Activated naive CD4-positive, alpha-beta T cell treated with anti-CD3 and anti-CD28 coated beads, Interleukin-2, amount 50 U/mL, for 24 hours (primary cell): Measurements from ENCODE around the gene OR9Q1.
"Not testable (repeated sequence)": the region's sequence is repeated elsewhere in the genome, so short reads cannot be mapped to it uniquely, and the experiment has no call there.

Source experiments
- H3K27ac Mint-ChIP-seq: one replicate; pipeline ENCODE4 v1.8.0; 2021; ENCODE audit warnings: mild to moderate bottlenecking, mixed read lengths
- H3K27me3 Mint-ChIP-seq: one replicate; pipeline ENCODE4 v1.8.0; 2021; ENCODE audit warnings: mixed read lengths
- H3K36me3 Mint-ChIP-seq: one replicate; pipeline ENCODE4 v1.8.0; 2021; ENCODE audit warnings: mixed read lengths
- H3K4me1 Mint-ChIP-seq: one replicate; pipeline ENCODE4 v1.8.0; 2021; ENCODE audit warnings: mixed read lengths
- H3K4me3 Mint-ChIP-seq: one replicate; pipeline ENCODE4 v1.8.0; 2021; ENCODE audit warnings: mild to moderate bottlenecking, mixed read lengths
- H3K9me3 Mint-ChIP-seq: one replicate; pipeline ENCODE4 v1.8.0; 2021; ENCODE audit warnings: mixed read lengths

The OR9Q1 gene

DNA sequence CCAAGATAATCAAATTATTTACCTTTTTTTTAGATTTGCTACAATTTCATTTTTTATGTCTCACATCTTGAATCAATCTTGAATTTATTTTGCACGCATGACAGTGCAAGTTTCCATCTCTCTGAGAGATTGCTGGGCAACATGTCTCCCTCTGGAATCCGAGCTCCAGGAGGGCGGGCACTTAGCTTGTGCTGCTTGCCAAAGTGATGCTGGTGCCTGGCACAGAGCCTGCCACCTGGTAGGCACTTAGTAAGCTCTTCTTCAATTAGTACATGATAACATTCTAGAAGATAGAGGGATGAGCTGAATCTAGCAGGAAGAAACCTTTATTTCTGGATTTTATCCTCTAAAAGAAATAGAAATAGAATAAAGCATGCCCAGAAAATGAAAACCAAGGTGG lies 129.1 kb downstream of the OR9Q1 start:
- Mint-ChIP-seq H3K4me3 (no peak overlapping the region), H3K36me3 (no peaks in the 10 kb centered on the region), H3K9me3 (no peaks in the 10 kb centered on the region), H3K27ac (no peak overlapping the region), H3K27me3 (peaks cover 14% of the 10 kb centered on the region), H3K4me1 (no peaks in the 10 kb centered on the region)

DNA sequence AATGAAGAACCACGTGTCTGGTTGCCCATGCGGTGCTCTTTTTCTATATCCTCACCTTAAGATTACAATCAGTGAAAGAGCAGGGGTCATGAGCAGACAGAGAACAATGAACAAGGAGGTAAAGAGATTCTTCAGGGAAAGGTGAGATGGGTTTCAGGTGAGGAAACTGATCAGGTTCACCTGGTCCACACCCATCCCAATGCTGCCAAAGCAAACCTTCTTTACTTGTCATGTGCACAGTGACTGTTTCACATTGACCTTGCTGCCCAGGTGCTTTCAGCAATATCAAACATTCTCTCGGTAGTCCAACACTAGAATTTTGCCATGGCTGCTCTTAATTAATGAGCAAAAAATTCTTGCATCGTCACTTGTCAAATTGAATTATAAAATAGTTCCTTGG lies 140.7 kb downstream of the OR9Q1 start:
- peaks cover 3% of the 10 kb centered on the region for H3K9me3 Mint-ChIP-seq
- peaks cover 5% of the 10 kb centered on the region for H3K27me3 Mint-ChIP-seq
- no peaks in the 10 kb centered on the region for H3K36me3 Mint-ChIP-seq
- H3K4me1 Mint-ChIP-seq = no peaks in the 10 kb centered on the region
- no peak overlapping the region for H3K27ac Mint-ChIP-seq
- H3K4me3 Mint-ChIP-seq = no peak overlapping the region

DNA sequence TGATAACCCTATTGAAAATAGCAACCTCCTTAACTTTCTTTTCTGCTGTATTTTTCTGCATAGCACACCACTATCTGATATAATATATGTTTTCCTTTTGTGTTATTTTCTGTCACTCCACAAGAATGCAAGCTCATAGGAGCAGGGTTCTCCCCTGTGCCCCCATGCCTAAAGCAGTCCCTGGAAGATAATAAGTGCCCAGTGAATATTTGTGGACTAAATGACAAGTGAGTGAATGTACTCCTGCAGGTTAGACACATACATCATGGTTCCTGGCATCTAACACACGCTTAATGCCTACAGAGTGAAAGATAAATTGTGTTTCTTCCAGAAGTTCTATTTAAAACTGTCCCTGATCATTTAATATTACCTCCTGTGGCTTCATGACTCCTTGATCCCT lies 141.3 kb downstream of the OR9Q1 start:
- Mint-ChIP-seq H3K27me3 (peaks cover 7% of the 10 kb centered on the region), H3K4me3 (no peak overlapping the region), H3K9me3 (no peaks in the 10 kb centered on the region), H3K36me3 (no peaks in the 10 kb centered on the region), H3K4me1 (no peaks in the 10 kb centered on the region), H3K27ac (no peak overlapping the region)

DNA sequence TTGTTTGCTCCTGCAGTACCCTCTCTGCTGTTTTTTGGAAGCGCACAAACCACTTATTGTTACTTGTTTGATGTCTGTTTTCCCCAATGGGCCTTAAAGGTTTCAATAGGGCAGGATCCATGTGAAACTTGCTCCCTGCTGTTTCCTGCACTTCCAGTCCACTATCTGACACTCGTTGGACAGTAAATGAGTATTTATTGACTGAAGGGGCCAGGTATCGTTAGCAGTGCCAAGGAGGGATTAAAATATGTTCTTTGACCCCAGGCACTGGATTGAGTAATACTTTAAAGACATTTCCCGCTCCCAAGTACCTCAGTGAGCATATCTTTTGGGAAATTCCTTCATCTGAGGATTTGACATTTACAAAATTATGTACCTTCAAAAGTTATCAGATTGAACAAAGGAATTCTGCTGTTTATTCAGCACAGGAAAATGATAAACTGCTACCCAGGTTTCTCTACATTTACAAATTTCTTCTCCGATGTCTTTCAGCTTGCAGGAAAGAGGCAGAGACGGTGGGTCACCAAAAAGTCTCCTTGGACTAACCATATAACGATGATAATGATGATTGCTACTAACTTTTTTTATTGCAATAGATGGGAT lies 141.9 kb downstream of the OR9Q1 start:
- Mint-ChIP-seq H3K27me3 (peaks cover 3% of the 10 kb centered on the region), H3K4me1 (no peaks in the 10 kb centered on the region), H3K4me3 (no peak overlapping the region), H3K9me3 (peaks cover 6% of the 10 kb centered on the region), H3K27ac (no peak overlapping the region), H3K36me3 (no peaks in the 10 kb centered on the region)

DNA sequence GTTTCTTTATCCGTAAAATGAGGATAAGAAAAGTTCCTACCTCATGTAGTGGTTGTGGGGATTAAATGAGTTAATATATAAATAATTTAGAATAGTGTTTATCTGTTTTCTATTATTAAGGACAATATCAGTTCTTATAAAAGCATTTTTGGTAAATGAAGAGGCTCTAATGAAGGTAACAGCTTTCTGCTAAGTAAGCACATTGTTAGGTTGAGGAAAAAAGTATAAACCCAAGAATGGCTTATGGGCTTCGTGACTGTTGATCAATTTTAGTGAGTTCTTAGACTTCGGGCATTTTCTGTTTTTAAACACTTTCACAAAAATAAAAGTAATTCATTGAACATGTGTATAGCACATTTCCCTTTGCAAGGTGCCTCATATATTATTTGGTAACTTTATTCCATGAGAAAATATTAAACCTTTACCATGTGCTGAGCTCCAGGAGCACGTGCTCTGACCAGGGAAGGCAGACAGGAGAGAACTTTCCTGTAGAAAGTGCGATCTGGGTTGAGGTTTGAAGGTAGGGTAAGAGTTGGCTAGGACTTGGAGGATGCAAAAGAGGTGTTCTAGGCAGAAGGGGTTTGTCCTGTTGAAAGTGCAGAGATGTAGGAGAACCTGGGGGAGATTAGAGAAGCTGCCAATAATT lies 153.9 kb downstream of the OR9Q1 start:
- Mint-ChIP-seq H3K4me3 (no peak overlapping the region), H3K27ac (no peak overlapping the region), H3K4me1 (no peaks in the 10 kb centered on the region), H3K27me3 (peaks cover 13% of the 10 kb centered on the region), H3K9me3 (no peaks in the 10 kb centered on the region), H3K36me3 (no peaks in the 10 kb centered on the region)

DNA sequence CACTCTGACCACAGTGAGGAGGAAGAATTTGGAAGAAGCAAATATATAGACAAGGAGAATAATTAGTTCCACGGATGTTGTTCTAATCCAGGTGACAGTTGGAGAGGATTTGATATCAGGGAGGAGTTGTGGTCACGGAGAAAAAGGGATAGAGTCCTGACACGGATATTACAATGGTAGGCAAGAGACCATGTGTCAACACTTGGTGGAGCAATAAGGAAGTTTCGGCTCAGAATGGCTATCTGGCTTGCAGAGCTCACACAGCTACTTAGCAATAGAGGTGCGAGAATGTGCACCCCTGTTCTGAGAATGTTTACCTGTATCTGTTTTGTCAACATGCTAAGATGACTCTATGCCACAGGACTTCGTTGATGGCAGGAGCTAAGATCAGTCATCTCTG lies 154.8 kb downstream of the OR9Q1 start:
- Mint-ChIP-seq H3K4me1 (no peaks in the 10 kb centered on the region), H3K36me3 (no peaks in the 10 kb centered on the region), H3K4me3 (no peak overlapping the region), H3K27ac (no peak overlapping the region), H3K27me3 (peaks cover 13% of the 10 kb centered on the region), H3K9me3 (no peaks in the 10 kb centered on the region)

DNA sequence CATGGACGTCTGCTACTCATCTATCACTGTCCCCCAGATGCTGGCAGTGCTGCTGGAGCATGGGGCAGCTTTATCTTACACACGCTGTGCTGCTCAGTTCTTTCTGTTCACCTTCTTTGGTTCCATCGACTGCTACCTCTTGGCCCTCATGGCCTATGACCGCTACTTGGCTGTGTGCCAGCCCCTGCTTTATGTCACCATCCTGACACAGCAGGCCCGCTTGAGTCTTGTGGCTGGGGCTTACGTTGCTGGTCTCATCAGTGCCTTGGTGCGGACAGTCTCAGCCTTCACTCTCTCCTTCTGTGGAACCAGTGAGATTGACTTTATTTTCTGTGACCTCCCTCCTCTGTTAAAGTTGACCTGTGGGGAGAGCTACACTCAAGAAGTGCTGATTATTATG lies 156.0 kb downstream of the OR9Q1 start:
- Mint-ChIP-seq H3K9me3 (no peaks in the 10 kb centered on the region), H3K27me3 (peaks cover 13% of the 10 kb centered on the region), H3K36me3 (no peaks in the 10 kb centered on the region), H3K27ac (no peak overlapping the region), H3K4me1 (no peaks in the 10 kb centered on the region), H3K4me3 (no peak overlapping the region)

DNA sequence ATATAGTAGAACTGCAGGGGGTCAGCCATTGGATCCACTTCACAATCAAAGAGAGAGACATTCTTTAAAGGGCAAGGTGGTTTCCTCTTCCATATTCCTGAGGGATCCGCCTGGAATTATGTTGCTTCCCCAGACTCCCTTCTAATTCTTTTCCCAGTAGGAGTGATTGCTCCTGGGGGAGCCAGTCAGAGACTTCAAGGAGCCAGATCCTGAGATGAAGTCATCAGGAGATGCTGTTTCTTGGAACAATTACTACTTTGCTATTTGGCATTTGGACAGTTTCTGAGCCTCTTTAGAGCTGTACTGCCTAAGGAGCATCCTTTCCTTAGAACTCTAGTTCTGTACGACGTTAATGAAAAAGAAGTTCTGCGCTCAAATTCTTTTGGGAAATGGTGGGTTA lies 163.3 kb downstream of the OR9Q1 start:
- Mint-ChIP-seq H3K27me3 (no peaks in the 10 kb centered on the region), H3K36me3 (no peaks in the 10 kb centered on the region), H3K9me3 (no peaks in the 10 kb centered on the region), H3K27ac (no peak overlapping the region), H3K4me1 (no peaks in the 10 kb centered on the region), H3K4me3 (no peak overlapping the region)

DNA sequence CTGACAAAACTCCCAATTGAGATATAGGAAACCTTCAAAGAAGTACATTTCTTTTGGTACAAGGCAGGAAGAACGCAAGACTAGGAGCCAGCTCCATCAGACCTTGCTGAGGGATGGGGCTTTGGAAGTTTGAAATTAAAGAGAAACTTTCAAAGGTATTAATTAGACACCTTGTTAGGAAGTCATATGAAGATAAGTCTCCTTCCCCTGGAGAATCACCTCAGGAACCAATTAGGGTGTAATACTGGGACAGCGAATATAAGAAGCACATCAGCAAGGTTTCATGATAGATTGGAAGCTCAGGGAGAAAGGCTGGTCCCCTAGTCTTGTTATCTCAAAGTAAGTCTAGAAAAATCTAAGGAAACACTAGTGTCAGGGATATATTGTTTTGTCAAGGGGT lies 165.1 kb downstream of the OR9Q1 start, which contains the start of gene OR9Q2:
TSS of gene OR9Q2 (plus strand) at position 301 of the 400 bp plus-strand sequence. CDS start 1,421 bp downstream, outside the sequence.
- no peaks in the 10 kb centered on the region for H3K4me1 Mint-ChIP-seq

DNA sequence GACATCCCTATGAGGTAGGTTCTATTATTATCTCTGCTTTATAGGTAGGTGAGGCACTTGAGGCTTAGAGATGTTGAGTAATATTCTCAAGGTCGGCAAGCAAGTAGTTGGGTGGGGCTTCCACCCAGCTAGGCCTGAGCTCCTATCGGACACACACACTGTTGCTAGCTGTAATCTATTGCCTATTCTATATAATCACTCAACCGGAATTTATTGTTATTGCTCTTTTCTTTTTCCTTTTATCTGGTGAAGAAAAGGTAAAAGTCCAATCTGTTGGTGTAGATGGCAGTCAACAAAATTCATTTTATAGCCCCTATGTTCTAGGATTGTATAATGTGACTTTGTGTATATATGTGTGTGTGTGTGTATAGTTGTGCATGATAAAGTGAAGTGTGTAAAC lies 168.5 kb downstream of the OR9Q1 start:
- Mint-ChIP-seq H3K4me1 (no peaks in the 10 kb centered on the region), H3K9me3 (peaks cover 3% of the 10 kb centered on the region), H3K27me3 (peaks cover 3% of the 10 kb centered on the region), H3K27ac (no peak overlapping the region), H3K36me3 (no peaks in the 10 kb centered on the region), H3K4me3 (no peak overlapping the region)

More for the DNA sequence above, 165.1 kb downstream of the OR9Q1 start, which contains the start of gene OR9Q2:
- no peak within 1 kb of the TSS for H3K27ac Mint-ChIP-seq
- no peaks in the 10 kb centered on the region for H3K27me3 Mint-ChIP-seq
- H3K4me3 Mint-ChIP-seq = no peak within 1 kb of the TSS
- no peaks in the 10 kb centered on the region for H3K36me3 Mint-ChIP-seq
- no peaks in the 10 kb centered on the region for H3K9me3 Mint-ChIP-seq

DNA sequence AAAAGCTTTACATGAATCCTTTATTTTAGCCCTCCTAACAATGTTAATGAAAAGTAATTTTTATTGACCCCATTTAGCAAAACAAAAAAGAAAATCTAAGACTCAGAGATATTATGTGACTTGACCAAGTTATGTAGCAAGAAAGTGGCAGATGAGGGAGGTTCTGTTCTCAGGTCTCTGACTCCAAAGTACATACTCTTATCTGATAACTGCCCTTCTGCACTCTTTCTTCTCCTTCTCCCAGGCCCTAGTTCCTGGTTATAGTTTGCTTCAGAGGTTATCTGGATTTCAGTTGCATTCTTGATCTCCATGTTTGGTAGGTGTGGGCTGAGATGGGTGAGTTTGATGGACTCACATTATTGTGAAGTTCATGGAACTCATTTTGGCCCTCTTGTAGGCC lies 169.7 kb downstream of the OR9Q1 start:
- no peak overlapping the region for H3K27ac Mint-ChIP-seq
- H3K4me3 Mint-ChIP-seq = no peak overlapping the region
- peaks cover 4% of the 10 kb centered on the region for H3K27me3 Mint-ChIP-seq
- H3K36me3 Mint-ChIP-seq = no peaks in the 10 kb centered on the region
- no peaks in the 10 kb centered on the region for H3K4me1 Mint-ChIP-seq
- H3K9me3 Mint-ChIP-seq = peaks cover 15% of the 10 kb centered on the region

DNA sequence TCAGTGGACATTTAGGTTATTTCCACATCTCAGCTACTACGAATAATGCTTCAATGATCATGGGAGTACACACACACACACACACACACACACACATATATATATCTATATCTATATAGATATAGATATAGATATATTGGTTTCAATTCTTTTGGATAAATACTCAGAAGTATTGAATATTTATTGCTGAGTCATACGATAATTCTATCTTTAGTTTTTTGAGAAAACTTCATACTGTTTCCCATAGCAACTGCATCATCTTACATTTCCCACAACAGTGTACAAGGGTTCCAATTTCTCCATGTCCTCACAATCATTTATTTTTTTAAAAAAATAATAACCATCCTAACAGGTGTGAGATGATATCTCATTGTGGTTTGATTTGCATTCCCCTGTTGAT lies 172.3 kb downstream of the OR9Q1 start:
- Mint-ChIP-seq H3K36me3 (no peaks in the 10 kb centered on the region), H3K4me1 (no peaks in the 10 kb centered on the region), H3K27ac (no peak overlapping the region), H3K27me3 (peaks cover 7% of the 10 kb centered on the region), H3K4me3 (no peak overlapping the region), H3K9me3 (peaks cover 21% of the 10 kb centered on the region)

DNA sequence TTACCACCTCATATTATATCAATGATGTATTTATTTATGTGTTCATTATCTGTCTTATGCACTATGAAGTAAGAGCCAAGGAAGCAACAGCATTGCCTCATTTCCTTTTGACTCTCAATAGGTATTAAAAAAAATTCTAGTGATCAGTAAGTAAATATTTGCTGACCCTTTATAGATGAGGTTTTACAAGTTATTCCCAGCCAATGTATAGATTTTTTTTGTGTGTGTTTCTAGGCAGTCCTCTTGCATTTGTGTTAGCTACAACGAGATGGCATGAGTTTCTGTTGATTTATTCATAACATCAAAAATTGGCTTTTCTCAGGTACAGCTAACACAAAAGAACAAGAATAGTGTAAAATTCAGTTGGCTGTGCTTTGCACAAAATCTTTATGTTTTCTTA lies 175.6 kb downstream of the OR9Q1 start:
- Mint-ChIP-seq H3K36me3 (no peaks in the 10 kb centered on the region), H3K4me1 (no peaks in the 10 kb centered on the region), H3K9me3 (peaks cover 37% of the 10 kb centered on the region), H3K27me3 (peaks cover 23% of the 10 kb centered on the region), H3K27ac (no peak overlapping the region), H3K4me3 (no peak overlapping the region)

DNA sequence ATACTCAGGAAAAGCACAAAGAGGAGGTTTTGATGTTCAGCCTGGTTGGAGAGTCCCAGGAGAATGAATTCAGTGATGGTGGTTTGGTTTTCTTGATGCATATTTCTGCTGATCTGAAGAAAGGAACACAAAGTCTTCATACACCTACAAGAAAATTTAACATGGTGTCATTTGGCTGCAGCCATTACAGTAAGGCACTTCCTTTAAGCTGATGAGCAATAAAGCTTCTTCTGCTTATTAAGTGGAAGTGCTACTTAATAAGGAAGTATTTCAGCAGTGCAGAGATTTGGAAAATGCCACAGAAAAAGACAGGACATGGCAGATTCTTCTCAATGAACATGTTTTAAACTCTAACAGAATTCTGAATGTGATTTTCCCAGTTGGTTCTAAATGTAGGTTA lies 180.4 kb downstream of the OR9Q1 start, which contains the start of gene OR1S2:
TSS of gene OR1S2 (minus strand) at position 101 of the 400 bp plus-strand sequence. CDS start at position 101, 0 bp downstream.
- no peak within 1 kb of the TSS for H3K4me3 Mint-ChIP-seq
- H3K4me1 Mint-ChIP-seq = no peaks in the 10 kb centered on the region
- H3K27ac Mint-ChIP-seq = no peak within 1 kb of the TSS
- peaks cover 26% of the 10 kb centered on the region for H3K27me3 Mint-ChIP-seq
- no peaks in the 10 kb centered on the region for H3K36me3 Mint-ChIP-seq
- peaks cover 19% of the 10 kb centered on the region for H3K9me3 Mint-ChIP-seq

DNA sequence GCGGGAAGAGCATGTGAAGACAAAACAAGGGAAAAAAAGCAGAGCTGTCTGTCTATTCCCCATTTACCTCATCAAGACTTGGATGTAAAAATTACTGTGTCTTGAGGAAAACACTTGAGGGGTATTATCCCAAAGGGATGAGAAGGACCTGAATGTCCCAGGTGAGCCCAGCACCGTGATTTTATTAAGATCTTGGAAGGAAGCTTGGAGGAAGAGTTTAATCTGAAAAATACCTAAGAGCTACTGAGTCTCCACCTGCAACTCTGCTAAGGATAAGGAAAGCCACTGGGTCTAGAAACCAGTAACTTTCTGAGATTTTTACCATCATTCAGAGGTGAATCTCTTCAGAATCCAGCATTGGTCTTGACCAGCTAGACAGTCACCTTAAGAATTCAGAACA lies 188.7 kb downstream of the OR9Q1 start, which contains the start of gene OR1S1:
TSS of gene OR1S1 (plus strand) at position 301 of the 400 bp plus-strand sequence.
- H3K36me3 Mint-ChIP-seq, H3K27ac Mint-ChIP-seq, H3K9me3 Mint-ChIP-seq, H3K4me3 Mint-ChIP-seq, H3K27me3 Mint-ChIP-seq, H3K4me1 Mint-ChIP-seq: not testable (repeated sequence)

DNA sequence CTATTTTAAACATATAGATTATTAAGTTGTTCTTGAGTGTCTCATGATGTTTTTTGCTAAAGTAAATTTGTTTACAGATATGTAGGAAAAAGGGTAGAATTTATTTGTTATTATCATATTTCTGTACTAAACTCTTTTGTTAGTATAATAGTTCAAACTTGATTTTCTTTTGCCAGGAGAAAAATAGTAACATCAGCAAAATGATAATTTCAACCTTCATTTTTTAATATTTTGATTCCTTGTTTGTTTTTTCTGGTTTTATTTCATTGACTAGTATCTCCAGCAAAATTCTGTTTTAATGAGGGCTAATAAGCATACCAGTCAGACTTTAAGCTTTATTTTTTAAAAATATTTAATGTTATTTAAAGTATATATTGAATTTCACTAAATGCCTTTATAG lies 192.8 kb downstream of the OR9Q1 start:
- H3K36me3 Mint-ChIP-seq = no peaks in the 10 kb centered on the region
- no peaks in the 10 kb centered on the region for H3K9me3 Mint-ChIP-seq
- H3K4me1 Mint-ChIP-seq = no peaks in the 10 kb centered on the region
- no peaks in the 10 kb centered on the region for H3K27me3 Mint-ChIP-seq
- H3K27ac Mint-ChIP-seq = no peak overlapping the region
- H3K4me3 Mint-ChIP-seq = no peak overlapping the region
